ENCODE results near the gene SESN2.

SESN2 gene

DNA sequence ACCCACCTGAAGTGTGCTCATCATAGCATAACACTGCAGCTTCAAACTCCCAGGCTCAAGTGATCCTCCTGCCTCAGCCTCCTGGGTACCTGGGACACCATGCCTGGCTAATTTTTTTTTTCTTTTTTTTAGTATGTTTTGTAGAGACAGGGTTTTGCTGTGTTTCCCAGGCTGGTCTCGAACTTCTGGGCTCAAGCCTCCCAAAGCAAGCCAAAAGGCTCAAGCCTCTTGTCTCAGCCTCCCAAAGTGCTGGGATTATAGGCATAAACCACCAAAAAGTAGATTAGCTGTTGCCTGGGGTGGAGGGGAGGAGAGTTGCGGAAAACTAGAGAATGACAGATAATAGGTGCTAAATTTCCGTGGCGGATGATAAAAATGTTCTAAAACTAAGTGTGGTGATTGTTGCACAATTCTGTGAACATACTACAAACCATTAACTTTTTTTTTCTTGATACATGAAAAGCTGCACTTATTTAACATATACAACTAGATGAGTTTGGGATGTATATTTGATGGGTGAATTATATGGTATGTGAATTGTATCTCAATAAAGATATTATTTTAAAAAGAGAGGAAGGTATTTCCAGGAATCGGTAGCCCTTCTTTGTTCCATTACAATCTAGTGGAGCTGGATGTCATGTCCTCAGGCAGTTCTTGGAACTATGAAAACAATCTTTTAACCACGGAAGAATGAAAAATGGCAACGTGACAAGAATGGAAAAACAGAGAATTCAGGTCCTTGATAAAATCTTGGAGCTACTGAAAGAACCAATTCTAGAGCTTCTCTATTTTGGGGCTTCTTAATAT is 42.3 kb downstream of the SESN2 start:
- Histone ChIP-seq H3K4me3 (ENCODE audit: low read depth, low read length) (no peak overlapping the region), H3K36me3 (replicated peaks) (no peaks in the 10 kb centered on the region), H3K27ac (no peak overlapping the region), H3K27me3 (replicated peaks) (no peaks in the 10 kb centered on the region)
- peak; percentile 7 for DNase-seq
- in situ Hi-C loops (cut with HindIII; ENCODE audit: low pct_ligation_motif_present, low sequenced_read_pairs) = no loop called here
- no peak for TF ChIP-seq CTCF (IDR thresholded peaks at IDR 0.05; ENCODE audit: low read depth, low read length, missing control alignments)

- no peak for DNase-seq
- Histone ChIP-seq H3K4me3 (ENCODE audit: low read depth, low read length) (no peak overlapping the region), H3K27ac (no peak overlapping the region), H3K36me3 (replicated peaks) (no peaks in the 10 kb centered on the region), H3K27me3 (replicated peaks) (no peaks in the 10 kb centered on the region)
- no peak for TF ChIP-seq CTCF (IDR thresholded peaks at IDR 0.05; ENCODE audit: low read depth, low read length, missing control alignments)
- in situ Hi-C loops (cut with HindIII; ENCODE audit: low pct_ligation_motif_present, low sequenced_read_pairs) = no loop called here
Observed at GRCh38 chr1:28302247-28302646, 42.9 kb downstream of the SESN2 start.

DNA sequence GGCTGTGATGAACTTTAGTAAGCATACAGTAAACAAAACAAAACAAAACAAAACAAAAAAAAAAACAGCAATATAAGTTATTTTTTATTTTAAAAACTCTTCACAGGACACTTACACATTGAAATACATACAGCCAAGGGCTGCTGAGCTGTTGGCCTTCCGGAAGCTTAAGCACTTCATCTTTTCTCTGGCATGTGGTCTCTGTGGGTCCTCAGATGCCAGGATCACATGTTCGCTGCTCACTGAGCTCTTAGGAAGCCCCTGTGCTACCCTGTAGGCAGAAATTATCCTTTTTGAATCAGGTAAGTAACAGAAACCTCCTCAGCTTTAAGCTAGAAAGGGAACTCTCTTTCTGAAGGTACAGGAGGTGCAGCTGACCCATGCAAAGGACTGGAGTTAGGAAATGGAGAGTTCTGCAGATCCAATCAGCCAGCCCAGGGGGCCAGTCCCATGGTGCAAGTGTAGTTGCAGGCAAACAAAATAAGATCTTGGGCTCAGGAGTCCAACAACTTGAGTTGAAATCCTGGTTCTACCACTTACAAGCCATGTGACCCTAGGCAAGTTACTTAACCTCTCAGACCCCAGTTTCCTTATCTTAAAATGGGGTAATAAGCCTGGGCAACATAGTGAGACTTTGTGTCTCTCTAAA is 47.1 kb downstream of the SESN2 start:
- no peak for DNase-seq
- no peaks in the 10 kb centered on the region for H3K36me3 ChIP-seq (replicated peaks)
- H3K27ac ChIP-seq = no peak overlapping the region
- in situ Hi-C loops (cut with HindIII; ENCODE audit: low pct_ligation_motif_present, low sequenced_read_pairs) = no loop called here
- no peaks in the 10 kb centered on the region for H3K27me3 ChIP-seq (replicated peaks)
- H3K4me3 ChIP-seq (ENCODE audit: low read depth, low read length) = no peak overlapping the region
- TF ChIP-seq CTCF (IDR thresholded peaks at IDR 0.05; ENCODE audit: low read depth, low read length, missing control alignments) = no peak

DNA sequence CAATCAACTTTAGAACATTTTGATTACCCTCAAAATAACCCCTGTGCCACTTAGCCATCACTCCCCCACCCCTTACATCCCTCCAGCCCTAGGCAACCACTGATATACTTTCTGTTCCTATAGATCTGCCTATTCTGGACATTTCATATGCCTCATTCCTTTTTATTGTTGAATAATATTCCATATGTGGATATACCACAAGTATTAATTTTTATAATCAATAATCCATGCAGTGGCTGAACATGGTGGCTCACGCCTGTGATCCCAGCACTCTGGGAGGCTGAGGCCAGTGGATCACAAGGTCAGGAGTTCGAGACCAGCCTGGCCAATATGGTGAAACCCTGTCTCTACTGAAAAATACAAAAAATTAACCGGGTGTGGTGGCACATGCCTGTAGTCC is 49.4 kb downstream of the SESN2 start:
- H3K36me3 ChIP-seq (replicated peaks) = no peaks in the 10 kb centered on the region
- in situ Hi-C loops (cut with HindIII; ENCODE audit: low pct_ligation_motif_present, low sequenced_read_pairs) = no loop called here
- no peak overlapping the region for H3K4me3 ChIP-seq (ENCODE audit: low read depth, low read length)
- no peak overlapping the region for H3K27ac ChIP-seq
- DNase-seq = no peak
- no peak for TF ChIP-seq CTCF (IDR thresholded peaks at IDR 0.05; ENCODE audit: low read depth, low read length, missing control alignments)
- H3K27me3 ChIP-seq (replicated peaks) = no peaks in the 10 kb centered on the region

DNA sequence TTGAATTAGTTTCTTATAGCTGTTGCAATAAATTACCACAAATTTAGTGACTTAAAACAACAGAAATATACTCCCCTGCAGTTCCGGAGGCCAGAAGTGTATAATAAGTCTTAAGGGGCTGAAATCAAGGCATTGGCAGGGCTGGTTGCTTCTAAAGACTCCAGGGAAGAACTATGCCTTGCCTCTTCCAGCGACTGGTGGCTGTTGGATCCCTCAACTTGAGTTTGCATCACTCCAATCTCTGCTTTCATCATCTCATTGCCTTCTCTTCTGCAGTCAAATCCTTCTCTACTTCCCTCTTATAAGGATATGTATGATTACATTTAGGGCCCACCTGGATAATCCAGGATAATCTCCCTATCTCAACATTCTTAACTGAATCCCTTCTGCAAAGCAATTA is 50.4 kb downstream of the SESN2 start:
- in situ Hi-C loops (cut with HindIII; ENCODE audit: low pct_ligation_motif_present, low sequenced_read_pairs) = no loop called here
- Histone ChIP-seq H3K36me3 (replicated peaks) (no peaks in the 10 kb centered on the region), H3K27ac (no peak overlapping the region), H3K4me3 (ENCODE audit: low read depth, low read length) (no peak overlapping the region), H3K27me3 (replicated peaks) (no peaks in the 10 kb centered on the region)
- no peak for DNase-seq
- TF ChIP-seq CTCF (IDR thresholded peaks at IDR 0.05; ENCODE audit: low read depth, low read length, missing control alignments) = no peak

Data from brain microvascular endothelial cell (primary cell).